WTC11 (cell line): ENCODE measurements around the gene BZW2. TPM values are rescaled to one million over a fixed set of nuclear protein-coding genes. Genes with fewer than 3 reads are reported as not detected.

Experiments used
- ATAC-seq: fragments of 200-7000 bp; cut with Tn5 transposase; 2 replicates; pipeline ENCODE4 v1.10.0; 2021; ENCODE audit warnings: mild to moderate bottlenecking, moderate library complexity
- CTCF ChIA-PET: fragments of 300-600 bp; sonication (Branson Sonifier 250); formaldehyde crosslinking; loops from one replicate; lab custom pipeline; 2021; ENCODE audit warnings: antibody characterized with exemption; lab: Charles Lee
- POLR2A ChIA-PET: fragments of 350-600 bp; sonication (Branson Sonifier 250); formaldehyde crosslinking; loops from one replicate; lab custom pipeline; 2021; ENCODE audit warnings: antibody characterized with exemption; lab: Charles Lee
- DNase-seq: peaks from one replicate; pipeline ENCODE4 v3.0.0; 2021; ENCODE audit warnings: low spot score
- H3K27ac Mint-ChIP-seq: 2 replicates; pipeline ENCODE4 v1.8.0; 2021; ENCODE audit warnings: mixed read lengths
- H3K27me3 Mint-ChIP-seq: 2 replicates; pipeline ENCODE4 v1.8.0; 2021; ENCODE audit warnings: low read depth, mild to moderate bottlenecking, moderate library complexity, mixed read lengths
- H3K36me3 Mint-ChIP-seq: 2 replicates; pipeline ENCODE4 v1.8.0; 2021; ENCODE audit warnings: mixed read lengths
- H3K4me1 Mint-ChIP-seq: 2 replicates; pipeline ENCODE4 v1.8.0; 2022; ENCODE audit warnings: mixed read lengths
- H3K4me3 Mint-ChIP-seq: 2 replicates; pipeline ENCODE4 v1.8.0; 2021; ENCODE audit warnings: mild to moderate bottlenecking, moderate library complexity, mixed read lengths
- H3K9me3 Mint-ChIP-seq: 2 replicates; pipeline ENCODE4 v1.8.0; 2021; ENCODE audit warnings: mixed read lengths
- AFF4 ChIP-seq: sonication (generic); formaldehyde crosslinking; IDR thresholded peaks from 2 replicates; pipeline ENCODE4 v1.8.1; 2023; ENCODE audit warnings: mild to moderate bottlenecking, missing genetic modification reagents, borderline replicate concordance
- ATF1 ChIP-seq: sonication (generic); formaldehyde crosslinking; IDR thresholded peaks from 2 replicates; pipeline ENCODE4 v1.8.1; 2023; ENCODE audit warnings: mild to moderate bottlenecking, moderate library complexity, missing genetic modification reagents
- ATF6 ChIP-seq: sonication (generic); formaldehyde crosslinking; IDR thresholded peaks from 2 replicates; pipeline ENCODE4 v1.8.1; 2023; ENCODE audit warnings: mild to moderate bottlenecking, missing genetic modification reagents
- ERG ChIP-seq: fragments of 250-450 bp; sonication (Bioruptor Pico); IDR thresholded peaks from 2 replicates; pipeline ENCODE4 v1.8.0; 2021; ENCODE audit warnings: mild to moderate bottlenecking
- GABPB1 ChIP-seq: sonication (generic); formaldehyde crosslinking; IDR thresholded peaks from 2 replicates; pipeline ENCODE4 v1.8.1; 2023; ENCODE audit warnings: mild to moderate bottlenecking, missing genetic modification reagents
- NFE2L1 ChIP-seq: sonication (generic); formaldehyde crosslinking; IDR thresholded peaks from 2 replicates; pipeline ENCODE4 v1.8.1; 2023; ENCODE audit warnings: missing genetic modification reagents
- NR1H2 ChIP-seq: sonication (generic); formaldehyde crosslinking; IDR thresholded peaks from 2 replicates; pipeline ENCODE4 v1.9.0; 2021; ENCODE audit warnings: mild to moderate bottlenecking, moderate library complexity, missing genetic modification reagents
- NR3C1 ChIP-seq: sonication (generic); formaldehyde crosslinking; conservative IDR thresholded peaks from 2 replicates; pipeline ENCODE4 v1.8.1; 2023; ENCODE audit warnings: low read depth, mild to moderate bottlenecking, missing genetic modification reagents
- PRRX2 ChIP-seq: fragments of 250-450 bp; sonication (Bioruptor Pico); IDR thresholded peaks from 2 replicates; pipeline ENCODE4 v1.8.0; 2021; ENCODE audit warnings: mild to moderate bottlenecking
- SMAD4 ChIP-seq: sonication (generic); formaldehyde crosslinking; IDR thresholded peaks from 2 replicates; pipeline ENCODE4 v1.8.0; 2022; ENCODE audit warnings: mild to moderate bottlenecking, missing genetic modification reagents
- TEAD1 ChIP-seq: sonication (generic); formaldehyde crosslinking; IDR thresholded peaks from 2 replicates; pipeline ENCODE4 v1.8.0; 2022; ENCODE audit warnings: mild to moderate bottlenecking, missing genetic modification reagents
- TP53 ChIP-seq: sonication (generic); formaldehyde crosslinking; IDR thresholded peaks from 2 replicates; pipeline ENCODE4 v1.8.1; 2023; ENCODE audit warnings: mild to moderate bottlenecking, missing genetic modification reagents
- ZNF121 ChIP-seq: sonication (generic); formaldehyde crosslinking; IDR thresholded peaks from 2 replicates; pipeline ENCODE4 v1.8.0; 2023; ENCODE audit warnings: missing genetic modification reagents
- ZNF232 ChIP-seq: sonication (generic); formaldehyde crosslinking; IDR thresholded peaks from 2 replicates; pipeline ENCODE4 v1.8.0; 2022; ENCODE audit warnings: mild to moderate bottlenecking, missing genetic modification reagents
- ZNF671 ChIP-seq: fragments of 250-450 bp; sonication (Bioruptor Pico); IDR thresholded peaks from 2 replicates; pipeline ENCODE4 v1.8.0; 2021; ENCODE audit warnings: mild to moderate bottlenecking
- total RNA-seq: library from RNA; stranded (reverse); gene quantifications from 3 replicates; pipeline ENCODE4 v1.2.3, GENCODE V29; 2021
- TF ChIP-seq, protein P1 (sequence below): sonication (generic); formaldehyde crosslinking; IDR thresholded peaks from 2 replicates; pipeline ENCODE4 v1.8.1; 2022; ENCODE audit warnings: low read depth, missing genetic modification reagents, borderline replicate concordance
- TF ChIP-seq, protein P2 (sequence below): fragments of 250-450 bp; sonication (Bioruptor Pico); IDR thresholded peaks from 2 replicates; pipeline ENCODE4 v1.9.0; 2021; ENCODE audit warnings: mild to moderate bottlenecking
- TF ChIP-seq, protein P3 (sequence below): sonication (generic); formaldehyde crosslinking; conservative IDR thresholded peaks from 2 replicates; pipeline ENCODE4 v1.8.1; 2023; ENCODE audit warnings: mild to moderate bottlenecking, low read depth, missing genetic modification reagents, moderate library complexity
- TF ChIP-seq, protein P4 (sequence below): sonication (generic); formaldehyde crosslinking; IDR thresholded peaks from 2 replicates; pipeline ENCODE4 v1.8.1; 2023; ENCODE audit warnings: mild to moderate bottlenecking, moderate library complexity, missing genetic modification reagents

BZW2 gene
- total RNA-seq, 1 experiment from 2014 or later, result 105 TPM

- TF ChIP-seq AFF4 (no peak), NFE2L1 (CRISPR knock-in tag) (no peak)
These were observed 81.8 kb downstream of the BZW2 start (continued) for GRCh38 chr7:16727736-16728135.

DNA sequence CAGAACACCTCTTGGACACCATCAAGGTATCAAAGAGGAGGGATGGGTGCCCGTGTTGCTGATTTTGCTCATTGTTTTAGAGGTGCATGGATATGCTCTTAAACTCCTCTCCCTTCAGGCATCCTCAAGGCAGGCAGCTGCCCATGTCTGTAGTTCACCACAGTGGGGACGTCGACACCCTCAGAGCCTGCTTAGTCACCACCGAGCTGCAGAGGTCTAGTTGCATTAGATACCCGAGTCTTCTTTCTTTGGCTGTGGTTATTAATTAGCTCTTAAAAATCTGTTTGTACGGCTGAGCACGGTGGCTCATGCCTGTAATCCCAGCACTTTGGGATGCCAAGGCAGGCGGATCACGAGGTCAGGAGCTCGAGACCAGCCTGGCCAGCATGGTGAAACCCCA lies 82.8 kb downstream of the BZW2 start:
- no peak for DNase-seq
- Mint-ChIP-seq H3K9me3 (no peaks in the 10 kb centered on the region), H3K36me3 (no peaks in the 10 kb centered on the region), H3K4me1 (no peaks in the 10 kb centered on the region), H3K4me3 (no peak overlapping the region), H3K27me3 (no peaks in the 10 kb centered on the region), H3K27ac (no peak overlapping the region)
- TF ChIP-seq, protein P1, sequence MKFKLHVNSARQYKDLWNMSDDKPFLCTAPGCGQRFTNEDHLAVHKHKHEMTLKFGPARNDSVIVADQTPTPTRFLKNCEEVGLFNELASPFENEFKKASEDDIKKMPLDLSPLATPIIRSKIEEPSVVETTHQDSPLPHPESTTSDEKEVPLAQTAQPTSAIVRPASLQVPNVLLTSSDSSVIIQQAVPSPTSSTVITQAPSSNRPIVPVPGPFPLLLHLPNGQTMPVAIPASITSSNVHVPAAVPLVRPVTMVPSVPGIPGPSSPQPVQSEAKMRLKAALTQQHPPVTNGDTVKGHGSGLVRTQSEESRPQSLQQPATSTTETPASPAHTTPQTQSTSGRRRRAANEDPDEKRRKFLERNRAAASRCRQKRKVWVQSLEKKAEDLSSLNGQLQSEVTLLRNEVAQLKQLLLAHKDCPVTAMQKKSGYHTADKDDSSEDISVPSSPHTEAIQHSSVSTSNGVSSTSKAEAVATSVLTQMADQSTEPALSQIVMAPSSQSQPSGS (CRISPR knock-in tag), result no peak
- TF ChIP-seq ATF1 (CRISPR knock-in tag) (no peak), ZNF232 (CRISPR knock-in tag) (no peak), ATF6 (no peak), TP53 (CRISPR knock-in tag) (no peak), PRRX2 (CRISPR knock-in tag) (no peak), ERG (CRISPR knock-in tag) (no peak)
- ChIA-PET CTCF (no interaction called here), POLR2A (no interaction called here)
- no peak for ATAC-seq

DNA sequence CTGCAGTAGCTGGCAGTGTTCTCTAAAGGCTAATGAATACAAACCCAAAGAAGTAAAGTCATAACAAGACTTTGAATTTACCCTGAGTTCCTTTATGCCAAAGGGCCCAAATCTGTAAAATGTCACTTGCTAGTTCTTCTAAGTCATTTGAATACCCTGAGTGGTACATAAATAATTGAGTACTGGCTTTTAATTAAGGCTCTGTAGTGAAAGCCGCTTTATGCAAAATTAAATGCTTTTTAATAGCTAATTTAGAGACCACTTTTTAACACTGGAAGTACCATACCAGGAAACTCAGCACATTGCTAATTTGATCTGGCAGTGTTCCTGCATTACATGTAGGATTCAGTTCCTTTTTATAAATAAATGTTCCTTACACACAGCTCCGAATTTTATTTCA lies 83.6 kb downstream of the BZW2 start:
- H3K36me3 Mint-ChIP-seq, result no peaks in the 10 kb centered on the region
- no peak overlapping the region for H3K27ac Mint-ChIP-seq
- H3K27me3 Mint-ChIP-seq, result no peaks in the 10 kb centered on the region
- H3K4me3 Mint-ChIP-seq, result no peak overlapping the region
- no peaks in the 10 kb centered on the region for H3K4me1 Mint-ChIP-seq
- DNase-seq (no peak), ATAC-seq (no peak)
- CTCF ChIA-PET, result no interaction called here
- H3K9me3 Mint-ChIP-seq, result no peaks in the 10 kb centered on the region
- POLR2A ChIA-PET, result interaction anchor here (0.6 kb wide), 1 partner anchor 1526 kb away, joined by 4 read pairs; no protein-coding TSS in a partner anchor
- TF ChIP-seq ZNF121 (CRISPR knock-in tag) (no peak), NR3C1 (CRISPR knock-in tag) (no peak), GABPB1 (CRISPR knock-in tag) (no peak), SMAD4 (CRISPR knock-in tag) (no peak), TEAD1 (no peak), NR1H2 (CRISPR knock-in tag) (no peak), NFE2L1 (CRISPR knock-in tag) (no peak), ZNF671 (CRISPR knock-in tag) (no peak)
- TF ChIP-seq, protein P2, sequence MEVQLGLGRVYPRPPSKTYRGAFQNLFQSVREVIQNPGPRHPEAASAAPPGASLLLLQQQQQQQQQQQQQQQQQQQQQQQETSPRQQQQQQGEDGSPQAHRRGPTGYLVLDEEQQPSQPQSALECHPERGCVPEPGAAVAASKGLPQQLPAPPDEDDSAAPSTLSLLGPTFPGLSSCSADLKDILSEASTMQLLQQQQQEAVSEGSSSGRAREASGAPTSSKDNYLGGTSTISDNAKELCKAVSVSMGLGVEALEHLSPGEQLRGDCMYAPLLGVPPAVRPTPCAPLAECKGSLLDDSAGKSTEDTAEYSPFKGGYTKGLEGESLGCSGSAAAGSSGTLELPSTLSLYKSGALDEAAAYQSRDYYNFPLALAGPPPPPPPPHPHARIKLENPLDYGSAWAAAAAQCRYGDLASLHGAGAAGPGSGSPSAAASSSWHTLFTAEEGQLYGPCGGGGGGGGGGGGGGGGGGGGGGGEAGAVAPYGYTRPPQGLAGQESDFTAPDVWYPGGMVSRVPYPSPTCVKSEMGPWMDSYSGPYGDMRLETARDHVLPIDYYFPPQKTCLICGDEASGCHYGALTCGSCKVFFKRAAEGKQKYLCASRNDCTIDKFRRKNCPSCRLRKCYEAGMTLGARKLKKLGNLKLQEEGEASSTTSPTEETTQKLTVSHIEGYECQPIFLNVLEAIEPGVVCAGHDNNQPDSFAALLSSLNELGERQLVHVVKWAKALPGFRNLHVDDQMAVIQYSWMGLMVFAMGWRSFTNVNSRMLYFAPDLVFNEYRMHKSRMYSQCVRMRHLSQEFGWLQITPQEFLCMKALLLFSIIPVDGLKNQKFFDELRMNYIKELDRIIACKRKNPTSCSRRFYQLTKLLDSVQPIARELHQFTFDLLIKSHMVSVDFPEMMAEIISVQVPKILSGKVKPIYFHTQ, result no peak
- TF ChIP-seq, protein P3, sequence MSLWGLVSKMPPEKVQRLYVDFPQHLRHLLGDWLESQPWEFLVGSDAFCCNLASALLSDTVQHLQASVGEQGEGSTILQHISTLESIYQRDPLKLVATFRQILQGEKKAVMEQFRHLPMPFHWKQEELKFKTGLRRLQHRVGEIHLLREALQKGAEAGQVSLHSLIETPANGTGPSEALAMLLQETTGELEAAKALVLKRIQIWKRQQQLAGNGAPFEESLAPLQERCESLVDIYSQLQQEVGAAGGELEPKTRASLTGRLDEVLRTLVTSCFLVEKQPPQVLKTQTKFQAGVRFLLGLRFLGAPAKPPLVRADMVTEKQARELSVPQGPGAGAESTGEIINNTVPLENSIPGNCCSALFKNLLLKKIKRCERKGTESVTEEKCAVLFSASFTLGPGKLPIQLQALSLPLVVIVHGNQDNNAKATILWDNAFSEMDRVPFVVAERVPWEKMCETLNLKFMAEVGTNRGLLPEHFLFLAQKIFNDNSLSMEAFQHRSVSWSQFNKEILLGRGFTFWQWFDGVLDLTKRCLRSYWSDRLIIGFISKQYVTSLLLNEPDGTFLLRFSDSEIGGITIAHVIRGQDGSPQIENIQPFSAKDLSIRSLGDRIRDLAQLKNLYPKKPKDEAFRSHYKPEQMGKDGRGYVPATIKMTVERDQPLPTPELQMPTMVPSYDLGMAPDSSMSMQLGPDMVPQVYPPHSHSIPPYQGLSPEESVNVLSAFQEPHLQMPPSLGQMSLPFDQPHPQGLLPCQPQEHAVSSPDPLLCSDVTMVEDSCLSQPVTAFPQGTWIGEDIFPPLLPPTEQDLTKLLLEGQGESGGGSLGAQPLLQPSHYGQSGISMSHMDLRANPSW (CRISPR knock-in tag), result no peak
- TF ChIP-seq, protein P4, sequence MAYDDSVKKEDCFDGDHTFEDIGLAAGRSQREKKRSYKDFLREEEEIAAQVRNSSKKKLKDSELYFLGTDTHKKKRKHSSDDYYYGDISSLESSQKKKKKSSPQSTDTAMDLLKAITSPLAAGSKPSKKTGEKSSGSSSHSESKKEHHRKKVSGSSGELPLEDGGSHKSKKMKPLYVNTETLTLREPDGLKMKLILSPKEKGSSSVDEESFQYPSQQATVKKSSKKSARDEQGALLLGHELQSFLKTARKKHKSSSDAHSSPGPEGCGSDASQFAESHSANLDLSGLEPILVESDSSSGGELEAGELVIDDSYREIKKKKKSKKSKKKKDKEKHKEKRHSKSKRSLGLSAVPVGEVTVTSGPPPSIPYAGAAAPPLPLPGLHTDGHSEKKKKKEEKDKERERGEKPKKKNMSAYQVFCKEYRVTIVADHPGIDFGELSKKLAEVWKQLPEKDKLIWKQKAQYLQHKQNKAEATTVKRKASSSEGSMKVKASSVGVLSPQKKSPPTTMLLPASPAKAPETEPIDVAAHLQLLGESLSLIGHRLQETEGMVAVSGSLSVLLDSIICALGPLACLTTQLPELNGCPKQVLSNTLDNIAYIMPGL (CRISPR knock-in tag), result no peak
